CD4-positive, alpha-beta T cell treated with Interleukin-10 for 1 hour (primary cell): ENCODE results near the gene IFIT1B.
A peak's percentile ranks its signal among the peaks of the same experiment; 100 is the strongest.
"Not testable (repeated sequence)": the region's sequence is repeated elsewhere in the genome, so short reads cannot be mapped to it uniquely, and the experiment has no call there.

Source experiments
- DNase-seq: peaks from one replicate; pipeline ENCODE4 v3.0.0-alpha.2; 2020

The IFIT1B gene

GRCh38 chr10:89384474-89385340, 6.9 kb downstream of the IFIT1B start:
- DNase-seq: no peak

GRCh38 chr10:89388806-89389205, 10.9 kb downstream of the IFIT1B start:
- DNase-seq: no peak

DNA sequence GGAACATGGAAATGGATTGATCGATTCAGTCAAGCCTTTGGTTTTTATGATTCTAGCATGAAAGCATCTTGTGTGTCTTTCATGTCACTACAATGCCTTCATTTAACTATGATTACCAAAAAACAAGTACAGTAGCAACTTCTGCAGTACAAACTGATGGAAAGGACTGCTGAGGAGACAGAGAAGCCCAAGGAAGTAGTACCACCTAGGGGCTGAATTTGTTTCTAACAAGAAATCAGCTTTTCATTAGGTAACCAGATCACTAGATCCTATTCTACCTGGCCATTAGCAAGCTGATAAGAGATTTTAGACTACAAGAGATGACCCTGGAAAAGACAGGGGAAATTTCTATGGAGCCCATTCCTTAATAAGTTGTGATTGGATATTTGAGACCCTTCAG, 11.4 kb downstream of the IFIT1B start:
- DNase-seq: peak; percentile 33

- no peak for DNase-seq
Observed at GRCh38 chr10:89390476-89391225, 12.8 kb downstream of the IFIT1B start.

- DNase-seq: not testable (repeated sequence)
Observed at GRCh38 chr10:89391226-89391576, 13.3 kb downstream of the IFIT1B start.

DNA sequence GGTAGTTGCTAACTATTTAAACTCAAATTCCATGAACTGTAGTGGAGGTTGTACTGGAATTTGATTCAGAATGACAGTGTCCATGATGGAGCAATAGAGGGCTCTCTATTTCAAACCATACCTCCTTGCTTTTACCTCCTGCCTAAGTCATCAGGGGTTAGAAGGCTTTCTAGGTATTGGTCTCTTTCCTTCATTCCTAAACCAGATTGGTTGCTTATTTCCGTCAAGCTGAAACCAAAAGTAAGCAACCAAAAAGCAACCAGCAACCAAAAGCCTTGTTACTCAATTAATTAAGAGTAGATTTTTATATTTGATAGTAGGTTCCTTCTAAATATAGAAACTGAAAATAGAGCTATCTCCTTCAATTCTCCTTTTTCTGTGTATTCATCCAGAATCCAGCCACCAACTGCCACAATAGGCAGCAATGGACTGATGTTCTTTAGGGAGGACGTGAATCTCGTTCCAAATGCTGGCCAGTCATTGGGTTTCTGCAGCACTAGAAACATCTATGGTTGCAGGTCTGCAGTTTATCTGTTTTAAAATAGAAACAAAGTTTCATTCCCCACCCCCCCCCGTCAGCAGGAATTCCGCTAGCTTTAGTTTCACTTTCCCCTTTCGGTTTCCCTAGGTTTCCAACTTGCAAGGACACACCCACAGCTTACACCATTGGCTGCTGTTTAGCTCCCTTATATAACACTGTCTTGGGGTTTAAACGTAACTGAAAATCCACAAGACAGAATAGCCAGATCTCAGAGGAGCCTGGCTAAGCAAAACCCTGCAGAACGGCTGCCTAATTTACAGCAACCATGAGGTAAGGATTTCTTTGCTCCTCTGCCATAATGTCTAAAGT, 14.3 kb downstream of the IFIT1B start, which contains the start of gene IFIT1:
Gene IFIT1, plus strand, starts transcription at position 717 of the 850 bp plus-strand sequence. Its CDS starts 90 bp downstream, at position 807.
- peak; percentile 84 for DNase-seq

GRCh38 chr10:89392974-89393373, 15.1 kb downstream of the IFIT1B start:
- DNase-seq: no peak

DNA sequence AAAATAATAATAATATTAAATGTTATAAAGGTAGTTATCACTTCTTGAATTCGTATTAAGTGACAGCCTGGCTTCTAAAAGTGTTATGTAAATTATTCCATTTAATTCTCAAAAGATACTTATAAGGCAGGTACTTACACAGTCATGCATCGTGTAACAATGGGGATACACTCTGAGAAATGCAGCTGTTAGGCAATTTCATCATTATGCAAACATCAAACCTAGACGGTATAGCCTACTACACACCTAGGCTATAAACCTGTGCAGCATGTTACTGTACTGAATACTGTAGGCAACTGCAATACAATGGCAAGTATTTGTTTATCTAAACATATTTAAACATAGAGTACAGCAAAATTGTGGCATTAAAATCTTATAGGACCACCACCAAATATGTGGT, 16.0 kb downstream of the IFIT1B start:
- DNase-seq: no peak

GRCh38 chr10:89395141-89395540, 17.3 kb downstream of the IFIT1B start:
- DNase-seq: no peak

DNA sequence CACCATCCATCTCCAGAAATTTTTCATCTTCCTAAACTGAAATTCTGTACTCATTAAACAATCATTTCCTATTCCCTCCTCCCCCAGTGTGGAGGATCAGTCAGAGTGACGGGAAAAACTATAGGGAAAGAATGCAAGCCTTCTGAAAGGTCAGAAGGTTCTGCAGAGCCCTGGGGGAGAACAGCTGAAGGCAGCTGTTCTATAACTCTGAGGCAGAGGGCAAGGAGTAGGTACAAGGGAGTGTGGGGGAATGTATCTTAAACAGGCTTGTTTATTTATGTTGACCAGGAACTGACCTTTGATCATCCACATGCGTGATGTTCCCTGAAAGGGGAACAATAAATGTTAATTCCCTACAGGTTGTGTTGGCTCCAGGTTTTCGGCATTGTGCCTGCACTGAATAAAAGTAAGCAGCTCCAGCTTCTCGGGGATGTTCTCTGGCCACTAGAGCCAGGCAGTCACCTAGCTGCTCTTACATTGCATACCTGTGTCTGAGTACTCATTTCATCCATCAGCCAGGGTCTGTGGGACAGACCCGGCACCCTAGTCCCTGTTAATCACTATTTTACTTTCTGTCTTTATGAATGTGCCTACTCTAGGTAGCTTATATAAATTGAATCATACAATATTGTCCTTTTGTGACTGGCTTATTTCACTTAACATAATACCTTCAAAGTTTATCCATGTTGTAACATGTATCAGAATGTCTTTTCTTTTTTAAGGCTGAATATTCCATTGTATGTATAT, 20.3 kb downstream of the IFIT1B start:
- no peak for DNase-seq

GRCh38 chr10:89399956-89400355, 22.1 kb downstream of the IFIT1B start:
- DNase-seq: no peak

- no peak for DNase-seq
Observed at GRCh38 chr10:89403043-89403442, 25.2 kb downstream of the IFIT1B start.

DNA sequence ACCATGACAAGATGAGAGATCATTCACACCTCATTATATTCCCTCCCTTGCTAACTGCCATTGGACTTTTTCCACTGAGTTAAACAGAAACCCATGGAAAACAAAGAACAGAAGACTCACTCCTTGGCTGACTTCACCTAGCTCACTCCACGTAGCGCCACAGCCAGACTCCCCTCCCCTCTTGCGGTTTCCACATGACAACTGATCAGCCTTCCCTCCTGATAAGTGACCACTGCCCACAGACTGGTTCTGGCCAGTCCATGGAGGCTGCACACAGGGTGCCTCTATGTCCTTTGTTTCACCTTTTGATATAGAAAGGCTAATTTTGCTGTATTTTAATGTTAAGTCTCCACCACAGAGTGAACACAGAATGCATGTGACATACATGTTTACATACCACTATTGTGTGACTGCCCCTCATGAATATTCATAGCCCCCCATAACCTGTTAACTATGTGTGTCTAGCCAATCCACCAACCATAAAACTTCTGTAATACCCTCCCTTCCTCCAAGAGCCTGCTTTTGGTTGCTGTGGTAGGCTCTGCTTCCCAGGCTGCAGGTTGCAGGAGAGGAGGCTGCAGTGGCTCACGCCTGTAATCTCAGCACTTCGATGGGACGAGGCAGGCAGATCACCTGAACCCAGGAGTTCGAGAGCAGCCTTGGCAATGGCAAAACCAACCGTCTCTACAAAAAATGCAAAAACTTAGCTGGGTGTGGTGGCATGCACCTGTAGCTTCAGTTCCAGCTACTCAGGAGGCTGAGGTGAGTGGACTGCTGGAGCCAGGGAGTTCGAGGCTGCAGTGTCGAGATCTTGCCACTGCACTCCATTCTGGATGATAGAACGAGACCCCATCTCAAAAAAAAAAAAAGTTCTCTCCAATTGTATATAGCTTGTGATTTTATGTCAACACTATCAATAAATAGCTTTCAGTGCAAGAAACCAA, 26.5 kb downstream of the IFIT1B start:
- no peak for DNase-seq

- not testable (repeated sequence) for DNase-seq
Observed at GRCh38 chr10:89406178-89406577, 28.3 kb downstream of the IFIT1B start.

DNA sequence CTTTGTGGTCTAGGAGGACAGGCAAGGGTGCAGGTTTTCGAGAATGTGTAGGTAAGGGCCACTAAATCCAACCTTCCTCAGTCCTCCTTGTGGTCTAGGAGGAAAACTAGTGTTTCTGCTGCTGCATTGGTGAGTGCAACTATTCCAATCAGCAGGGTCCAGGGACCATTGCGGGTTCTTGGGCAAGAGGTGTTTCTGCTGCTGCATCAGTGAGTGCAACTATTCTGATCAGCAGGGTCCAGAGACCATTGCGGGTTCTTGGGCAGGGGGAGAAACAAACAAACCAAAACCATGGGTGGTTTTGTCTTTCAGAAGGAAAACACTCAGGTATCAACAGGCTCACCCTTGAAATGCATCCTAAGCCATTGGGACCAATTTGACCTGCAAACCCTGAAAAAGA, 29.9 kb downstream of the IFIT1B start:
- not testable (repeated sequence) for DNase-seq

DNA sequence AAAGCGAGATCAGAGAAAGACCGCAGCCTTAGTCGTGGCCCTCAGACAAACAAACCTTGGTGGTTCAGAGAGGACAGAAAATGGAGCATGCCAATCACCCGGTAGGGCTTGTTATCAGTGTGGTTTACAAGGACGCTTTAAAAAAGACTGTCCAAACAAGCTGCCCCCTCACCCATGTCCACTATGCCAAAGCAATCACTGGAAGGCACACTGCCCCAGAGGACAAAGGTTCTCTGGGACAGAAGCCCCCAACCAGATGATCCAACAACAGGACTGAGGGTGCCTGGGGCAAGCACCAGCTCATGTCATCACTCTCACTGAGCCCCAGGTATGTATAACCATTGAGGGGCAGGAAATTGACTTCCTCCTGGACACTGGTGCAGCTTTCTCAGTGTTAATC, 31.4 kb downstream of the IFIT1B start:
- not testable (repeated sequence) for DNase-seq

- DNase-seq: not testable (repeated sequence)
Observed at GRCh38 chr10:89410551-89410950, 32.7 kb downstream of the IFIT1B start.

DNA sequence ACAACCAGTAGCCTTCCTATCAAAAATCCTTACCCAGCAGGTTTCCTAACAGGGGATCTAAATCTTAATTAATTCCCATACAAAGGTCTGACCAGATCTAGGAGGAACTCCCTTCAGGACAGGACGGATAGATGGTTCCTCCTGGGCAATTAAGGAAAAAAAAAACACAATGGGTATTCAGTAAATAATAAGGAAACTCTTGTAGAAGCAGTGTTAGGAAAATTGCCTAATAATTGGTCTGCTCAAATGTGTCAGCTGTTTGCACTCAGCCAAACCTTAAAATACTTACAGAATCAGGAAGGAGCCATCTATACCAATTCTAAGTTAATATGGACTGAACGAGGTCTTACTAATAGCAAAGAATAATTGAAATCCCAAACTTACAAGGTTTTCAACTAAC, 33.3 kb downstream of the IFIT1B start:
- DNase-seq: not testable (repeated sequence)

DNA sequence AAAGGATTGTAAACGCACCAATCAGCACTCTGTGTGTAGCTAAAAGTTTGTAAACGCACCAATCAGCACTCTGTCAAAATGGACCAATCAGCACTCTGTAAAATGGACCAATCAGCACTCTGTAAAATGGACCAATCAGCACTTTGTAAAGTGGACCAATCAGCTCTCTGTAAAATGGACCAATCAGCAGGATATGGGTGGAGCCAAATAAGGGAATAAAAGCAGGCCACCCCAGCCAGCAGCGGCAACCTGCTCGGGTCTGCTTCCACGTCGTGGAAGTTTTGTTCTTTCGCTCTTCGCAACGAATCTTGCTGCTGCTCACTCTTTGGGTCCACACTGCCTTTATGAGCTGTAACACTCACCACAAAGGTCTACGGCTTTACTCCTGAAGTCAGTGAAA, 34.4 kb downstream of the IFIT1B start:
- peak; percentile 61 for DNase-seq

DNA sequence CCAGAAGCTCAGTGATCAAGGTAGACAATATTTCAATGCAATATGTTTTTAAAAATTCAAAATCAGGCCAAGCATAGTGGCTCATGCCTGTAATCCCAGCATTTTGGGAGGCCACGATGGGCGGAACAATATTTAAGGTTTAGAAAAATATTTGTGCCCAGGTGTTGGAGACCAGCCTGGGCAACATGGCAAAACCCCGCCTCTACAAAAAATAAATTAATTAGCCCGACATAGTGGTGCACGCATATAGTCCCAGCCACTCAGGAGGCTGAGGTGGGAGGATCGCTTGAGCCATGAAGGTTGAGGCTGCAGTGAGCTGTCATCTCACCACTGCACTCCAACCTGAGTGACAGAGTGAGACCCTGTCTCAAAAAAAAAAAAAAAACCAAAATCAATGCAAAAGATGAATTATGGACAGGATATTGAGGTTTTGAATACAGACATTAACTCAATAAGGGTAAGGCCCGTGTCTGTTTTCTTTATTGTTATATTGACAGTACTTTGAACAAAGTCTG, 35.6 kb downstream of the IFIT1B start:
- no peak for DNase-seq
